Measurements from ENCODE around the gene ABCG8. TPM values are rescaled to one million over a fixed set of nuclear protein-coding genes. Genes with fewer than 3 reads are reported as not detected.
"Not testable (repeated sequence)": the region's sequence is repeated elsewhere in the genome, so short reads cannot be mapped to it uniquely, and the experiment has no call there.

Gene ABCG8
- total RNA-seq, 2 experiments from 2014 or later = not detected

GRCh38 chr2:43905871-43906270 lies 67.1 kb downstream of the ABCG8 start:
- Mint-ChIP-seq H3K36me3 (peaks cover 29% of the 10 kb centered on the region), H3K4me1 (peaks cover 8% of the 10 kb centered on the region), H3K27me3 (no peaks in the 10 kb centered on the region), H3K27ac (peak overlapping the region; percentile 20), H3K4me3 (no peak overlapping the region), H3K9me3 (no peaks in the 10 kb centered on the region)
- DNase-seq = no peak

- peak overlapping the region; percentile 20 for H3K27ac Mint-ChIP-seq
- no peaks in the 10 kb centered on the region for H3K9me3 Mint-ChIP-seq
- H3K4me3 Mint-ChIP-seq = no peak overlapping the region
- H3K36me3 Mint-ChIP-seq = peaks cover 29% of the 10 kb centered on the region
- DNase-seq = no peak
- peaks cover 12% of the 10 kb centered on the region for H3K4me1 Mint-ChIP-seq
- H3K27me3 Mint-ChIP-seq = no peaks in the 10 kb centered on the region
These were observed 67.8 kb downstream of the ABCG8 start for GRCh38 chr2:43906448-43907109.

- not testable (repeated sequence) for H3K27ac Mint-ChIP-seq, DNase-seq, H3K9me3 Mint-ChIP-seq, H3K4me1 Mint-ChIP-seq, H3K27me3 Mint-ChIP-seq, H3K4me3 Mint-ChIP-seq
- H3K36me3 Mint-ChIP-seq = peaks cover 38% of the 10 kb centered on the region
These were observed 72.5 kb downstream of the ABCG8 start for GRCh38 chr2:43911136-43911790.

GRCh38 chr2:43924463-43924862 lies 85.7 kb downstream of the ABCG8 start:
- Mint-ChIP-seq H3K4me3 (no peak overlapping the region), H3K27me3 (no peaks in the 10 kb centered on the region), H3K9me3 (no peaks in the 10 kb centered on the region), H3K27ac (no peak overlapping the region), H3K36me3 (peaks cover 19% of the 10 kb centered on the region), H3K4me1 (peaks cover 13% of the 10 kb centered on the region)
- no peak for DNase-seq

- DNase-seq = no peak
- Mint-ChIP-seq H3K9me3 (no peaks in the 10 kb centered on the region), H3K36me3 (peaks cover 26% of the 10 kb centered on the region)
These were observed 86.7 kb downstream of the ABCG8 start for GRCh38 chr2:43925431-43925830.

GRCh38 chr2:43927442-43927841 lies 88.7 kb downstream of the ABCG8 start:
- Mint-ChIP-seq H3K9me3 (no peaks in the 10 kb centered on the region), H3K4me3 (no peak overlapping the region), H3K4me1 (peaks cover 13% of the 10 kb centered on the region), H3K36me3 (peaks cover 30% of the 10 kb centered on the region), H3K27ac (no peak overlapping the region), H3K27me3 (no peaks in the 10 kb centered on the region)
- DNase-seq = no peak

More at GRCh38 chr2:43925431-43925830, 86.7 kb downstream of the ABCG8 start:
- H3K27me3 Mint-ChIP-seq = no peaks in the 10 kb centered on the region
- no peak overlapping the region for H3K4me3 Mint-ChIP-seq
- peak overlapping the region; percentile 21 for H3K27ac Mint-ChIP-seq
- peaks cover 13% of the 10 kb centered on the region for H3K4me1 Mint-ChIP-seq

GRCh38 chr2:43931293-43931692 lies 92.5 kb downstream of the ABCG8 start:
- Mint-ChIP-seq H3K9me3 (no peaks in the 10 kb centered on the region), H3K36me3 (peaks cover 30% of the 10 kb centered on the region), H3K27ac (peak overlapping the region; percentile 25), H3K4me1 (peaks cover 21% of the 10 kb centered on the region), H3K27me3 (no peaks in the 10 kb centered on the region), H3K4me3 (no peak overlapping the region)
- DNase-seq = no peak

Other genes starting within 250 kb of the ABCG8 start
- 10 to 100 TPM; 34.5 to 35.2 TPM for gene THADA, start 242.9 kb upstream of the ABCG8 start, total RNA-seq
- under 1 TPM; 0.64 to 0.89 TPM for gene PLEKHH2, start 201.7 kb upstream of the ABCG8 start, total RNA-seq
- under 1 TPM; 0.18 to 0.31 TPM for gene C1GALT1C1L, start 162.5 kb upstream of the ABCG8 start, total RNA-seq
- gene DYNC2LI1, start 64.9 kb upstream of the ABCG8 start, total RNA-seq = 1 to 10 TPM; 9.6 to 10.0 TPM
- gene ABCG5, start 132 bp upstream of the ABCG8 start, total RNA-seq = not detected
- 100 to 1,000 TPM; 220 to 221 TPM for gene LRPPRC, start 157.0 kb downstream of the ABCG8 start, total RNA-seq